HG02970 (cell line): ENCODE results near the gene MYOM1.
A peak's percentile ranks its signal among the peaks of the same experiment; 100 is the strongest.

Experiments used
- ATAC-seq: cut with Tn5 transposase; IDR thresholded peaks from one replicate; pipeline ENCODE4 v1.9.1; 2021; ENCODE audit warnings: mild to moderate bottlenecking, moderate library complexity, moderate number of reproducible peaks; ENCODE audit not compliant: unreplicated experiment, low FRiP score

Gene MYOM1

DNA sequence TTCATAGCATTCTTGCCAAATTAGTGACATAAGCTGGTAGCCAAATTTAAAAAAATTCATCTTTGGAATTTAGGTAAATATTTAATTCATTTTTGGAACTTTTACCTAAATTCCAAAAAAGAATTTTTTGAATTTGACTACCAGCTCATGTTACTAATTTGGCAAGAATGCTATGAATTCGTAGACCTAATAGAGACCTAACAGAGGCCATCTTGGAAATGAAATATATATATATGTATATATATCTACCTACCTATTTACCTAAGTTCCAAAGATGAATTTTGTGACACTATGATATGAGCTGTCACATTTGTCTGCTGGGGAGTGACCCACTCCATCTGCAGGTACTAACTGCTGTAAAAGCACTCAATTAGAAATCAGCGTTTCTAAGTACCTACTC lies 65.6 kb downstream of the MYOM1 start:
- no peak for ATAC-seq

DNA sequence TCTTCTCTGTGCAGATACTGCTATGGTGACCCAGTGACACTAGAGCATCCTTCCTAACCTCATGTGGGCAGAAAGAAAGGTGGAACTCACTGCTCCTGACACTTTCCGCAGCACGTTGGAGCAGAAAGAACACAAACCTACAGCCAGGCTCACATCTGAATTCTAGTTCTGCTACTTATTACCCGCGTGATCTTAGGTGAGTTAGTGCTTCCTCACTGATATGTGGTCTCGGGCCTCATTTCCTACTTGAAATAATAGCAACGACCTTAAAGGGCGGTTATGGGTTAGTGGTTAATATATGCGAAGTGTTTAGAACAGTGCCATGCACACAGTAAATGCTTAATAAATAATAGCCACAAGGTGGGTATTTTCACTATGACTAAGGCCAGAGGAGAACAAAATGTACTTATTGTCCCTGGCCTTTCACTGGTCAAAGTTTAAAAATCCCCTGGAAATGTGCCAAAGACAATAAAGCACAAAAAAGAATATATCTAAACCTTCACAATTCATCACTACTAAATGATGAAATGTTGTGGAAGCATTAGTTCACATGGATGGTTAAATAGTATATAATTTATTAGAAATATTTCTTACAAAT lies 66.6 kb downstream of the MYOM1 start:
- ATAC-seq, result peak; percentile 61

DNA sequence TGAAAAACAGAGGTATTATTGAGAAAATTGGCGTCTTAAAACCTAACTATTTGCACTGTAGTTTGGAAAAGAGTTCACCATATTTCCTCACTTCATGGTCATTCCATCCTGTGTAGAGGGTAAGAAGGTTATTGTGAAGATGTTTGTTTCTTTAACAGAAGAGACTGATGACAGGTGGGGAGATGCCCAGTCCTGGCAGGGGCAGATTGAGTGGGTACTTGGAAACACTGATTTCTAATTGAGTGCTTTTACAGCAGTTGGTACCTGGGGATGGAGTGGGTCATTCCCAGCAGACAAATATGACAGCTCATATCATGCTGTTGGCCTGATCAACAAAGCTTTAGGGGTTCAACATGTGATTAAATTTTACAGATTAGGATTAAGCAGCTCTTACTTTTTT lies 67.5 kb downstream of the MYOM1 start:
- no peak for ATAC-seq

GRCh38 chr18:3151399-3152264 lies 68.1 kb downstream of the MYOM1 start:
- ATAC-seq, result no peak

GRCh38 chr18:3150688-3151087 lies 69.1 kb downstream of the MYOM1 start:
- no peak for ATAC-seq

DNA sequence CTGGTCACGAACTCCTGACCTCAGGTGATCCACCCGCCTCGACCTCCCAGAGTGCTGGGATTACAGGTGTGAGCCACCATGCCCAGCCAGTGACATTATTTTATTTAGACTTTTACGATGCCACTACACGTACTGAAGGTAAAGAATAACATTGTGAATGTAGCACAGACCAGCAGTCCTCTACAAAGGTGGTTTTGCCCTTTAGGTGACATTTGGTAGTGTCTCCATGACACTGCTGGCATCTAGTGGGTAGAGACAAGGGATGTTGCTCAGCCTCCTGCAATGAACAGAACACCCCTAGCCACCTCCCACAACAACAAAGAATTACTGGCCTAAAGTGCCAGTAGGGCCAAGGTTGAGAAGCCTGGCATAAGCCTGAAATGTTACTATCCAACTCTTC lies 69.5 kb downstream of the MYOM1 start:
- ATAC-seq, result no peak

DNA sequence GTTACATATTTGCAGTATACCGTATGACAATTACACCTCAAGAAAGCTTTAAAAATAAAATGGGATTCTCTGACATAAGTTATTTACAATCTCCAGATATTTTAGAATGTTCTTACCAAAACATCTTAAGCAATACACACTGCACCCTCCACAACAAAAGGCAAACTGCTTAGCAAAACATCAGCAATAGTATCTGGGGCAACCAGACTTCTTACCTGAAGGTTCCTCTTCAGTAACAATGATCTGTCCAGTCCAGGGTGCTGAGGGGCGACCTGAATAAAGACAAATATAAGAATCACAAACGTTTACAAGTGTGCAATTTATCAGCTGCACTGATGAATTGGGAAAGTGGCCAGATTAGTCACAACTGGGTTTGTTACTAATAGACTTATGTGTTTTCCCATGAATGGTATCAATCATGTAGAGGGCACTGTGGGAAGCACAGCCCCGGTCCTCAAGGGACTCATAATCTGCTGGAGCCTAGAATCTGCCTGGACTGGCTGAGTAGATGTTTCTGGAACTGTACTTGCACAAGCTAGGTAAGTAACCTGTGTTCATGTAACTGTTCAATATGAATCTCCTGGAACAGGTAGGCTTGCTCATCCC lies 70.7 kb downstream of the MYOM1 start:
- no peak for ATAC-seq

- ATAC-seq, result no peak
Observed at GRCh38 chr18:3147935-3148554, 71.7 kb downstream of the MYOM1 start.

DNA sequence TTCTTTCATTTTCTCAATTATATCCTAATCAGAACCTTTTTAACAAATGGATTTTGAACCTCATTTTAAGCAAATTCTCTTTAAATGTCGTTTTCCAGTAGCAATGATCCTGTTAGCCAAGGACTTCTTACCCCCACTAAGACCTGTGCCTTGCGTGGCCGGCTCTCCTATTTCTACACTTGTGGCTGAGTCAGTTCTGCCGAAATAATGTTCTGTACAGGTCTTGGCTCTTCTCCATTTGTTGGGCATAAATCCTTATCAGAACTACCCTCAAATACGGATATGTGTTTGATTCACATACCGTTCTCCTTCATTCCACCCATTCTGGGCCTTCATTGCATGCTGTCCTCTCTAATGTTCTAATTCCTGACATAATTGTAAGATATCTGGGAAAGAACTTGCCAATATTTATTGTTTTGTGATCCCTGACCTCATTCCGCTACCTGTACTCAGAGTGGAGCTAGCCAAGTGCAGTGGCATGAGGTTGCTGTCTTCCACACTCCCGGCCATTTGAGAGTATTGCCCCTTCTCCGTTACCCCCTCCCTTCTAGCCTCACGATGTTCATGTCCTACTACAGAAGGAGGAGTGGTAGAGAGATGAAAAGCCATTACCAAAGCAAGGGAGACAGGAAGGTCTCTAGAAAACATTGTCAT lies 78.7 kb downstream of the MYOM1 start:
- no peak for ATAC-seq

DNA sequence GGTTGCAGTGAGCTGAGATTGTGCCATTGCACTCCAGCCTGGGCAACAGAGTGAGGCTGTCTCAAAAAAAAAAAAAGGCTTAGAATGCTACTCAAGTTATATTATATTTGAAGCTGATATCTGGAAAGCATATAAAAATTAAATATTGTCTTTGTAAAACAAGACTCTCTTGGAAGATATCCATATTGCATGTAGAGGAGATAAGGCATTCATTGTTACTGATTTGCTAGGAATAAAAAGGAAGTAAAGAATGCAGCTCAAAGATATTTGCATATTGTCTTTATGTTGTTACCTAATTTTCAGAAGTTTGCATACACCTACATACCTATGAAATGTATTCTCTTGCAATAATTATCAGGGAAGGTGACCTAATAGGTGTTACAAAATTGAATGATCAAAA lies 79.4 kb downstream of the MYOM1 start:
- ATAC-seq, result no peak

DNA sequence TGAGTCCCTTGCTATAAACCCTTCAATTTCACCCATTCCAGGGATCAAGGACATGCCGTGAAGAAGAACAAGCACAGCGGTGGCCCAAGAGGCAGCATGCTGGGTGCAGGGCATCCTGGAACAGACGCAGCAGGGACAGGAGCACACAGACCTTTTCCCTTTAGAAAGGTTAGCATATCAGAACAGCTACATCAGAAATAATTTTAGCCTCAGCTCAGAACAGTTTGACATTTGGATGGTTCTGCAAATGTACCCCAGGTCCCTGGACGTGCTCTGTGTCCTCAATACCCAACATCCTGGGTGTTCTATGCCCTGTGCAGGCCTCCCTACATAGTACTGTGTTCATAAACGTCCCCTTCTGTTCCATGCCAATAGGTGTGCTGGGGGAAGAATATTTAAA lies 80.4 kb downstream of the MYOM1 start:
- no peak for ATAC-seq

DNA sequence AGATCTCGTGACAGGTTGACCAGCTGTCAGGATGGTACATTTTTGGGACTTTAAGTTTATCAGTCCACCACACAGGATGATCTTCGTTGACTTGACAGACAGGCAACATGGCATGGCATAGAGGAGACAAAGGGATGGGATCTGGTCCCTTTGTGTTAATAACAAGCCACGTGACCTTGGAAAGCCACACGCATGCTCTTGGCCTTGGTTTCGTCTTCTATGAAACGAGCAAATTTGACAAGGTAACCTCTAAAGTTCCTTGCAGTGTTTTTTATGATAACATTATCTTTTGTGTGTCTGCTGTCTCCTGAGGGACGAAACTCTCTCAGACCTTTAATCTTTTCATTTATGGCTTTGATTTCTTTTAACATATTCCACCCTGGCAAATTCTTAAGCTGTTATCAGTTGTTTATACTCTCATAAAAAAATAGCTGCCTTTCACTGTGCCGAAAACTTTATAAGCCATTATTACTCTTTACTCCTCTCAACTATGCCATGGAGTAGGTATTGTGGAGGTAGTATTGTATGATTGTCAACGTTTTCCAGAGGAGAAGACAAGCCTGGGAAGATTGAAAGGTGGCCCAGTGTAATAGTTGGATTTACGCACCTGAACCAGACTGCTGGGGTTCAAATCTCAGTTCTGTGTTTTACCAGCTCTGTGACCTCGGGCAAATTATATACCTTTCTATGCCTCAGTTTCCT lies 81.3 kb downstream of the MYOM1 start:
- ATAC-seq, result no peak

DNA sequence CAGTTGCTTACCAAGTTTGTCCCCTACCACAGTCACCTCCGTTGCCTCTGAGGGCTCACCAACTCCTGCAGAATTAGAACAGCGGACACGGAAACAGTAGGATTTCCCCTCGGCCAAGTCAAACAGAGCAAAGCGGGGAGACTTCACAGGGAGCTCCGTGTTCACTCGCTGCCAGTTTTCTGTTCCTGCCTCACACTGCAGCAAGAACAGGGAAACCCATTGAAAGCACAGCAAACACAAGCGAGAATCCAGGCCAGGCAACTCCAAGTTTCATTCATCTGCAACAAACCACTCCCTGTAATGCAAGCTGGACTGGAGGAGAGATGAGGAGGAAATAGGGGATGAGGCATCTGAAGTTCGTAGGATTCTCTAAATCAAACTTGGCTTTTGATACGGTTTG lies 84.2 kb downstream of the MYOM1 start:
- ATAC-seq, result no peak

DNA sequence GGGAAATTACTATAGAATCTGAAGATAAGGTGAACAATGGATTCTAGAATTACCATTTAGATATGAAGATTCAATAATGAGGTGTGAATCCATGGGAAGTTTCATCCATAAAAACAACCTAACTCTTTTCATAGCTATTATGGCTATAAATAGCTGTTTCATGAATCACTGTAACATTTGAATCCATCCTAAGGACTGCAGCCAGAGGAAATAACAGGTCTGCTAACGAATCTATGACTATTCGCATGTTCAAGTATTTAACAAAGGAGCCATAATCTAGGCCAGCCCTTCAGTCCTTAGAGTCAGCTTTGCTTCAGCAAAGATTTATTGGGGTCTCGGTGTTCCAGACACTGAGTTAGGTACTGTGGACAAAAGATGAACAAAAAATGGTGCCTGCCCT lies 87.1 kb downstream of the MYOM1 start:
- ATAC-seq, result no peak

- ATAC-seq, result no peak
Observed at GRCh38 chr18:3130344-3130743, 89.4 kb downstream of the MYOM1 start.

DNA sequence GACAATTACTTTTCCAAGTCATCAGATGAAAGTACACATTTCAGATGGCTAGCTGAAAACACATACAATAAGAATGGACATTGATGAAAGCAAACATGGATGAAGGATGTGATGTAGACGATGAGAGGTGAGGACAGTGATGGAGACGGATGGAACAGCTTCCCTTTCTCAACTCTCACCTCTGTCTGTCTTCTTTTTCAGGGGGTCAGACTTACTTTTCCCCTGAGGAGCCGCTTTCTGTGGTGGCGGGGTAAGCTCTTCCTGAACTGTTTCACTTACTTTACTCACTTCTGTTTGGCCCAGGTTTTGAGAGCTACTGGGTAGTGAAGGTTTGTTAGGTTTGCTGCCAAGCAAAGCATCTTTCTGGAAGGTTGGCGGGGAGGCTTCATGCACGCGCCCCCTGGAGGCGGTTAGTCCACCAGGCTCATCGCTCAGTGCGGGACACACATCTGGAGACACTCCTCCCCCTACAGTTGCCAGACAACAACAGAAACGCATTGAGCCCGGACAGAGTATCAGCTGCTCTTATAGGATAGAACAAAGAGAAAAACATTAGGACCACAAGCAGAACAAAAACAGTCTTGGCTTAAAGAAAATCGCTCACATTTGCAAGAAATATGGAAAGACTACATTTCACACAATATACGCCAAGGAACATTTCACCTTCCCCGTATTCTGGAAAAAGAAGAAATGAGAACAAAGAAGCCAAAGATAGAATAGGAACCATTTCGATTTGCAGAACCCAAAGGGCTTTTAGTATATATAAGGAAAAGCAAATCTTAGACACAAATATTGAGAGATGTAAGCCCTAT lies 90.5 kb downstream of the MYOM1 start:
- ATAC-seq, result no peak

- ATAC-seq, result no peak
Observed at GRCh38 chr18:3126457-3127097, 93.2 kb downstream of the MYOM1 start.

GRCh38 chr18:3124822-3125221 lies 94.9 kb downstream of the MYOM1 start:
- no peak for ATAC-seq

DNA sequence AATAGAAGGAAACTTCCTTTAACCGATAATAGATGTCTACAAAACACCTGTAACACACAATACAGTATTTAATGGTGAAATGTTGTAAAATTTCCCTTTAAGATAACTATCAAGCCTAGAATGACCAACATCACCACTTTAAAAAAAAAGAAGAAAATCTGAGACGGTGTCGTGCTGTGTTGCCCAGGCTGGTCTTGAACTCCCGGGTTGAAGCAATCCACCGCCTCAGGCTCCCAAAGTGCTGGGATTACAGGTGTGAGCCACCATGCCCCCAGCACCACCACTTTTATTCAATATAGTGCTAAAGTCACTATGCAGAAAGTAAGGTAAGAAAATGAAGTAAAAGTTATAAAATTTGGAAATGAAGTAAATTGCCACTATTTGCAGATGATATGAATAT lies 96.9 kb downstream of the MYOM1 start:
- ATAC-seq, result no peak
